Astrocyte of the cerebellum (primary cell): Measurements from ENCODE around the gene PGM5.

ENCODE experiments used
- DNase-seq: peaks from one replicate; pipeline ENCODE4 v3.0.0-alpha.2; 2011; ENCODE audit warnings: low read depth
- H3K4me3 ChIP-seq: 2 replicates; pipeline ENCODE4 v1.5.1; 2011; ENCODE audit warnings: mild to moderate bottlenecking, low read depth, low read length, moderate library complexity
- in situ Hi-C: cut with HindIII; loops from 2 replicates; pipeline ENCODE4 v1.10.0; 2017; ENCODE audit warnings: low sequenced_read_pairs
- TF ChIP-seq, protein P1 (sequence below): IDR thresholded peaks from 2 replicates; pipeline ENCODE4 v1.5.1; 2012; ENCODE audit warnings: low read length, low read depth, moderate library complexity, mild to moderate bottlenecking; ENCODE audit errors: missing control alignments

PGM5 gene

DNA sequence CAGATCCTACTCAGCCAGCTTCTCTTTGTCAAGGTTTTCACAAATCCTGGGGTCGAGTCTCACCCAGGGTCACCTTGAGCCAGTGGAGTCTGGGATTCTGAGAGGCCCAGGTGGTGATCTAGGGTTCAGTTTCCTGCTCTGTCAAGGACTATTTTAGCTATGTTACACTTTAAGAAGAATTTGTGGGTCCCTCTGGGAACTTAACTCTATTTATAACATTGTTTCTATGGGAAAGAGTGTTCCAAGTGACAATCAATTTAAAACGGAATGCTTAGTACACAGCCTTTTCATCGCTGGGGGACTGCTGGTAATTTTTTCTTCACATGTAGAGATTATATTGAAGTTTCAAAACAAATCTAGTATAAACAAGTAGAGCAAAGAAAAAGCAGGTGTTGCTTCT is 211.2 kb downstream of the PGM5 start:
- H3K4me3 ChIP-seq: no peak overlapping the region
- in situ Hi-C loops: no loop called here
- no peak for DNase-seq
- TF ChIP-seq, protein P1, sequence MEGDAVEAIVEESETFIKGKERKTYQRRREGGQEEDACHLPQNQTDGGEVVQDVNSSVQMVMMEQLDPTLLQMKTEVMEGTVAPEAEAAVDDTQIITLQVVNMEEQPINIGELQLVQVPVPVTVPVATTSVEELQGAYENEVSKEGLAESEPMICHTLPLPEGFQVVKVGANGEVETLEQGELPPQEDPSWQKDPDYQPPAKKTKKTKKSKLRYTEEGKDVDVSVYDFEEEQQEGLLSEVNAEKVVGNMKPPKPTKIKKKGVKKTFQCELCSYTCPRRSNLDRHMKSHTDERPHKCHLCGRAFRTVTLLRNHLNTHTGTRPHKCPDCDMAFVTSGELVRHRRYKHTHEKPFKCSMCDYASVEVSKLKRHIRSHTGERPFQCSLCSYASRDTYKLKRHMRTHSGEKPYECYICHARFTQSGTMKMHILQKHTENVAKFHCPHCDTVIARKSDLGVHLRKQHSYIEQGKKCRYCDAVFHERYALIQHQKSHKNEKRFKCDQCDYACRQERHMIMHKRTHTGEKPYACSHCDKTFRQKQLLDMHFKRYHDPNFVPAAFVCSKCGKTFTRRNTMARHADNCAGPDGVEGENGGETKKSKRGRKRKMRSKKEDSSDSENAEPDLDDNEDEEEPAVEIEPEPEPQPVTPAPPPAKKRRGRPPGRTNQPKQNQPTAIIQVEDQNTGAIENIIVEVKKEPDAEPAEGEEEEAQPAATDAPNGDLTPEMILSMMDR: no peak

DNA sequence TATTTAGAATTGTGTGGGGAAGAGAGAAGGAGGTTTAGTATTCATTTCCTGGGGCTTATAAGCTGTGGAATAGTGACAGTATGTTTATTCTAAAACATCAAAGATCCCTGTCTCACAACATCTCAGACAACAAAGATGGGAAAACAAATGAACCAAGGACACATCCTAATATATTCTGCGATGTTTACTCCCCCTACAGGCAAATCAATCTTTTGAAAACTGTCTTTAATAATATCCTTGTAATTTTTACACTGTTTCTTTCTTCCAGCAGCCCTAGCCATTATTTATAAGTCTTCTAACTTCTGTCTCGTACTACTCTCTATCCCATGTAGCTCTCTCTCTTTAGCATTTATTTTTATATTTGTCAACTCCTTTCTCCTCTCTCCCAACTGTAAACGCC is 217.7 kb downstream of the PGM5 start:
- in situ Hi-C loops: no loop called here
- H3K4me3 ChIP-seq: no peak overlapping the region
- TF ChIP-seq, protein P1: no peak
- no peak for DNase-seq

DNA sequence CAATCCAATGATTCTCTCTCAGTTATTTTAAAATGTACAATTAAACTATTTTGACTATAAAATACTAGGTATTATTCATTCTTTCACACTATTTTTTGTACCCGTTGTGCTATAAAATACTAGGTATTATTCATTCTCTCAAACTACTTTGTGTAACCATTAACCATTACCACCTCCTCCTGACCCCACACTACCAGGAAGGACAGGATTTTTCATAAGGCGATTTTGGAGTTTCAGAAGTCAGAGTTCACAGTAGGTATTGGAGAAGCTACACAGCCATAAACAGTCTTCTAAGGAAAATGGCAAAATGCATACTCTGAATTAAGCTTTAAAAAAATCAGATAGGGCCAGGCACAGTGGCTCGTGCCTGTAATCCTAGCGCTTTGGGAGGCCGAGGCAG is 219.4 kb downstream of the PGM5 start:
- no peak overlapping the region for H3K4me3 ChIP-seq
- in situ Hi-C loops: loop anchor here (25.0 kb wide), 1 partner anchor 411 kb away; no protein-coding TSS in a partner anchor
- TF ChIP-seq, protein P1: no peak
- DNase-seq: no peak

DNA sequence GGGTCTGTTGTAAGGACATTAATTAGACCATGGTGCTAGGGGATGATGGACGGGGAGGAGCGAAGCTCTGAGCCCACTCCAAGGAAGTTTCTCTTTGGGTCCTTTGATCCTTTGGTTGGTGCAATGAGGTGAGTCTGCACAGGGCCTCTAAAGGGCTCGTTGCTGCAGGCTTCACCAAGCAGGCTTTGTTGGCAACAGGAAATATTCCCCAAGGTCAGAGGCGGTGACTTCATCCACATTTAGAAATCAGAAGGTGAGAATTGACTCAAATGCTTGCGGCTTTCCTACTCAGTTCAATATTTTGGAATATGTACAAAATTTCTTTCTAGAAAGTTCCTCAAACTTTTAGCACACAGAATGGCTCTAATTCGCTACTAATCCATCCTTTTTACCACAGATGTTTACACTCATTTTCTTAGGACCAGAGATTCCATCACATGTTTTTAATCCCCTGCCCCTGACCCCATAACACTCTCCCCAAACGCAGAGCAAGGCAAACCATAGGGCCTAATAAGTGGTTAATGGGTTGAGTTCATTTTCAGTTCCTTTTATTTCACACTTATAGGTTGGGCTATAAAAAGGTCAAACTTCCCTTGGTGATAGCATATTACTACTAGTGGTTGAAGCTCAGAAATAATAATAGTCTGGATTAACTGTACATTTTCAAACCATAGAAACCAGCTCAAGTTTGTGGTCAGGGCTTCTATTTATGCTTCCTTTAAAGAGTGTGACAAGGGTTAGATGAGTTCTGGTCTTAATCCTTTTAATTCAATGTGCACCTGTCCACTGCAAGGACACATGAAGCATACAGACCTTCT is 221.6 kb downstream of the PGM5 start:
- in situ Hi-C loops: loop anchor here (25.0 kb wide), 1 partner anchor 409 kb away; no protein-coding TSS in a partner anchor
- DNase-seq: no peak
- H3K4me3 ChIP-seq: no peak overlapping the region
- TF ChIP-seq, protein P1: no peak
